COR-L47 (cell line): ENCODE data around the gene AFF3.
"Not testable (repeated sequence)": the region's sequence is repeated elsewhere in the genome, so short reads cannot be mapped to it uniquely, and the experiment has no call there.

Experiments used
- DNase-seq: peaks from one replicate; lab custom pipeline; 2025; lab: John Stamatoyannopoulos, UW

The AFF3 gene

GRCh38 chr2:99933491-99933890, 208.9 kb downstream of the AFF3 start:
- not testable (repeated sequence) for DNase-seq

- no peak for DNase-seq
These were observed 213.8 kb downstream of the AFF3 start for GRCh38 chr2:99928470-99929053.

GRCh38 chr2:99927690-99928207, 214.6 kb downstream of the AFF3 start:
- DNase-seq: not testable (repeated sequence)

- no peak for DNase-seq
These were observed 215.4 kb downstream of the AFF3 start for GRCh38 chr2:99926986-99927385.

- no peak for DNase-seq
These were observed 216.4 kb downstream of the AFF3 start for GRCh38 chr2:99925960-99926359.

- no peak for DNase-seq
These were observed 219.7 kb downstream of the AFF3 start for GRCh38 chr2:99922664-99923063.

GRCh38 chr2:99921903-99922302, 220.5 kb downstream of the AFF3 start:
- no peak for DNase-seq

GRCh38 chr2:99918389-99918788, 224.0 kb downstream of the AFF3 start:
- no peak for DNase-seq

- DNase-seq: no peak
These were observed 227.2 kb downstream of the AFF3 start for GRCh38 chr2:99915108-99915675.

- DNase-seq: no peak
These were observed 230.7 kb downstream of the AFF3 start for GRCh38 chr2:99911736-99912135.

- DNase-seq: no peak
These were observed 231.5 kb downstream of the AFF3 start for GRCh38 chr2:99910902-99911301.

GRCh38 chr2:99905636-99906035, 236.8 kb downstream of the AFF3 start:
- DNase-seq: no peak

GRCh38 chr2:99905025-99905424, 237.4 kb downstream of the AFF3 start:
- no peak for DNase-seq

GRCh38 chr2:99903981-99904380, 238.4 kb downstream of the AFF3 start:
- DNase-seq: no peak

GRCh38 chr2:99900556-99900955, 241.8 kb downstream of the AFF3 start:
- DNase-seq: no peak

- DNase-seq: no peak
These were observed 242.5 kb downstream of the AFF3 start for GRCh38 chr2:99899882-99900281.

- DNase-seq: no peak
These were observed 243.1 kb downstream of the AFF3 start for GRCh38 chr2:99899058-99899855.

- DNase-seq: no peak
These were observed 243.9 kb downstream of the AFF3 start for GRCh38 chr2:99898336-99899048.

GRCh38 chr2:99891428-99891780, 251.0 kb downstream of the AFF3 start:
- DNase-seq: no peak

- no peak for DNase-seq
These were observed 251.6 kb downstream of the AFF3 start for GRCh38 chr2:99890568-99891427.

GRCh38 chr2:99888617-99889016, 253.8 kb downstream of the AFF3 start:
- DNase-seq: no peak

- no peak for DNase-seq
These were observed 256.0 kb downstream of the AFF3 start for GRCh38 chr2:99886418-99886817.
